ENCODE measurements around the gene SCGN.

DNA sequence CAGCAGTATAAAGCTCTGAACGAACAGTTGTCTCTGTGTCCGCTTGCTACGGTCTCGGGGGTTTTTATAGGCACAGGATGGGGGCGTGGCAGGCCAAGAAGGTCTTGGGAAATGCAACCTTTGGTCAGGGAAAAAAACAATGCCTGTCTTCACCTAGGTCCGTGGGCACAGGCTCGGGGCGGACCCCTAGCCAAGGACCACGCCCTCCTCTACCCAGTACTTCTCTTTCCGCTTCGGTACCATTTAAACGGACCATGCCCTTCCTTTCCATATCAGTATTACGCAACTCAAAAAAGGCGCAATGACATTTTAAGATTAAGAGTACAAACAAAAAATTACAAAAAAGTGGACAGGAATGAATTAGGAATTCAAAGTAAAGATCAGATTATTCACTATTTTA lies 58.3 kb downstream of the SCGN start:
- TF ChIP-seq POLR2AphosphoS5 (IDR thresholded peaks at IDR 0.05; ENCODE audit: low read depth, low read length) (no peak), POLR2A (IDR thresholded peaks at IDR 0.05; ENCODE audit: low read depth, low read length) (no peak), SPI1 (IDR thresholded peaks at IDR 0.05; ENCODE audit: low read depth, low read length) (no peak), POU2F2 (IDR thresholded peaks at IDR 0.05; ENCODE audit: low read depth, low read length) (no peak), PAX5 (IDR thresholded peaks at IDR 0.05; ENCODE audit: insufficient read depth, low read length, severe bottlenecking) (no peak), TAF1 (IDR thresholded peaks at IDR 0.05; ENCODE audit: low read depth, low read length) (no peak)

Measured in GM12891 (cell line).